Measurements from ENCODE around the gene NCAM1. TPM values are rescaled to one million over a fixed set of nuclear protein-coding genes. Genes with fewer than 3 reads are reported as not detected.

Gene NCAM1
- total RNA-seq, 1 experiment from 2014 or later = 12.0 TPM

DNA sequence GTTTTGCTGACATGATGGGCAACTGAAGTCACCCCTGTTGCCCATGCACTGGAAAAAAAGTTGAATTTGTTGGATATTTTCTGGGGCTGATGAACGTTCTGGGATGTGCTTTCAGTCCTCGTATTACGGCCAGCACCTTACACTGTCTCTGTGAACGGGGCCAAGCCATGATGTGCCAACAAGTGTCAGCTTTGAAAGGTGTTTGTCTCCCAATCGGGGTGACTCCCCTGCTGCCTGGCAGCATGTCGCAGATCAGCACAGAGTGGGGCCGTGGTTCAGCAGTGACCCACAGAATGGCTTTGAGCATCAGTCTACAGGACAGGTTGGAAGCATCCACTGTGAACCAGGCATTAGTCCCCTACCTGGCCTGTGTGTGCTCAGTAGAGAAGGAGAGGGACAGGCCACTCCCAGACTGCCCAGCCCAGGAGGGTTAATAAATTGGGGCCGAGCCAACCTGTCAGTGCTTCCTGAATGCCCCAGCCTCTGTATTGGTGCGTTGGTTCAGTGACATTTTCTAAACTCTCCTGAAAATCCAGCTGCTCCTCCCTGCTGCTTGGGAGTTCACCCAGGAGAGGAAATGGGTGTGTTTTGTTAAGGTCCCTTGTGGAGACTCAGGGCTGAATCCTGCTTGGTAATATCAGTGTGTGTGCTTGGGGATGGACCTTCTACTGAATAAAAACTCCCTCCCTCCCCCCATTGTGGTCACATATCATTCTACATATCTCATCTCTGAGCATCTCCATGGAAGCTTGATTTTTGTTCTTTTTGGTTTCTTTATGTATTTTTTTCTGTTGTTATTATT, 302.4 kb downstream of the NCAM1 start:
- H3K27ac ChIP-seq (ENCODE audit: low read depth, low read length, poor library complexity, severe bottlenecking) = no peak overlapping the region
- no peaks in the 10 kb centered on the region for H3K27me3 ChIP-seq (replicated peaks; ENCODE audit: insufficient read depth, low read depth, low read length, poor library complexity)
- H3K4me1 ChIP-seq (ENCODE audit: insufficient read depth, low read length, poor library complexity, severe bottlenecking) = no peaks in the 10 kb centered on the region
- ChIA-PET CTCF (interaction anchor here (1.1 kb wide), 1 partner anchor 9 kb away, joined by 3 read pairs; no protein-coding TSS in a partner anchor), POLR2A (ENCODE audit: low non-redundant PET) (no interaction called here)
- no peak for TF ChIP-seq EZH2 (IDR thresholded peaks at IDR 0.05; ENCODE audit: borderline replicate concordance, low read depth, low read length, poor library complexity, severe bottlenecking)
- TF ChIP-seq, protein P1, sequence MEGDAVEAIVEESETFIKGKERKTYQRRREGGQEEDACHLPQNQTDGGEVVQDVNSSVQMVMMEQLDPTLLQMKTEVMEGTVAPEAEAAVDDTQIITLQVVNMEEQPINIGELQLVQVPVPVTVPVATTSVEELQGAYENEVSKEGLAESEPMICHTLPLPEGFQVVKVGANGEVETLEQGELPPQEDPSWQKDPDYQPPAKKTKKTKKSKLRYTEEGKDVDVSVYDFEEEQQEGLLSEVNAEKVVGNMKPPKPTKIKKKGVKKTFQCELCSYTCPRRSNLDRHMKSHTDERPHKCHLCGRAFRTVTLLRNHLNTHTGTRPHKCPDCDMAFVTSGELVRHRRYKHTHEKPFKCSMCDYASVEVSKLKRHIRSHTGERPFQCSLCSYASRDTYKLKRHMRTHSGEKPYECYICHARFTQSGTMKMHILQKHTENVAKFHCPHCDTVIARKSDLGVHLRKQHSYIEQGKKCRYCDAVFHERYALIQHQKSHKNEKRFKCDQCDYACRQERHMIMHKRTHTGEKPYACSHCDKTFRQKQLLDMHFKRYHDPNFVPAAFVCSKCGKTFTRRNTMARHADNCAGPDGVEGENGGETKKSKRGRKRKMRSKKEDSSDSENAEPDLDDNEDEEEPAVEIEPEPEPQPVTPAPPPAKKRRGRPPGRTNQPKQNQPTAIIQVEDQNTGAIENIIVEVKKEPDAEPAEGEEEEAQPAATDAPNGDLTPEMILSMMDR (conservative IDR thresholded peaks at IDR 0.05; ENCODE audit: low read depth, low read length) = no peak
- no peaks in the 10 kb centered on the region for H3K9me3 ChIP-seq (ENCODE audit: low read depth, low read length, poor library complexity, severe bottlenecking)
- intact Hi-C loops (cut with micrococcal nuclease; ENCODE audit: unreplicated experiment) = no loop called here
- no peaks in the 10 kb centered on the region for H3K36me3 ChIP-seq (ENCODE audit: insufficient read depth, low read length, poor library complexity, severe bottlenecking)
- H3K4me3 ChIP-seq (ENCODE audit: low read depth, low read length, poor library complexity, severe bottlenecking) = no peak overlapping the region
- DNase-seq (ENCODE audit: low spot score) = no peak
- BruUV-seq (replicated peaks) = no TSS peak

DNA sequence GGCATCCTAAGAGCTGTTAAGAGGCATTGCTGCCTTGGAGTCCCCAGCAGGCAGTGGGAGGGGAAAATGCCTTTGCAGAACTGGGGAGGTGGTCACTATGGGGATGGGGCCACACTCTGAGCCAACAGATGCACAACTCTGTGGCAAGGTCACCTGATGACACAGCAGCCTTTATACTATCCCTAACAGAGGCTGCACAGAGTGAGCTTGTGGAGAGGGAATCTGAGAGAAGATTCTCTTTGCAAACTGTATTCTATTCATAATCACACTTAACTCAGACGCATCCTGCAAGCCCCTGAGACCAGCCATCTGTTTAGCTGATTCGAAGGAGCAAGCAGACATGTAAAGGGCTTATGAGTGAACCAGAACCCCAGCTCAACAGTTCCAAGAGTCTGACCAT, 304.1 kb downstream of the NCAM1 start:
- intact Hi-C loops (cut with micrococcal nuclease; ENCODE audit: unreplicated experiment) = no loop called here
- no peaks in the 10 kb centered on the region for H3K27me3 ChIP-seq (replicated peaks; ENCODE audit: insufficient read depth, low read depth, low read length, poor library complexity)
- no peaks in the 10 kb centered on the region for H3K4me1 ChIP-seq (ENCODE audit: insufficient read depth, low read length, poor library complexity, severe bottlenecking)
- ChIA-PET POLR2A (ENCODE audit: low non-redundant PET) (no interaction called here), CTCF (no interaction called here)
- no peaks in the 10 kb centered on the region for H3K9me3 ChIP-seq (ENCODE audit: low read depth, low read length, poor library complexity, severe bottlenecking)
- H3K4me3 ChIP-seq (ENCODE audit: low read depth, low read length, poor library complexity, severe bottlenecking) = no peak overlapping the region
- TF ChIP-seq EZH2 (IDR thresholded peaks at IDR 0.05; ENCODE audit: borderline replicate concordance, low read depth, low read length, poor library complexity, severe bottlenecking) = no peak
- TF ChIP-seq, protein P1 (conservative IDR thresholded peaks at IDR 0.05; ENCODE audit: low read depth, low read length) = no peak
- H3K36me3 ChIP-seq (ENCODE audit: insufficient read depth, low read length, poor library complexity, severe bottlenecking) = no peaks in the 10 kb centered on the region
- no TSS peak for BruUV-seq (replicated peaks)
- no peak overlapping the region for H3K27ac ChIP-seq (ENCODE audit: low read depth, low read length, poor library complexity, severe bottlenecking)
- no peak for DNase-seq (ENCODE audit: low spot score)

DNA sequence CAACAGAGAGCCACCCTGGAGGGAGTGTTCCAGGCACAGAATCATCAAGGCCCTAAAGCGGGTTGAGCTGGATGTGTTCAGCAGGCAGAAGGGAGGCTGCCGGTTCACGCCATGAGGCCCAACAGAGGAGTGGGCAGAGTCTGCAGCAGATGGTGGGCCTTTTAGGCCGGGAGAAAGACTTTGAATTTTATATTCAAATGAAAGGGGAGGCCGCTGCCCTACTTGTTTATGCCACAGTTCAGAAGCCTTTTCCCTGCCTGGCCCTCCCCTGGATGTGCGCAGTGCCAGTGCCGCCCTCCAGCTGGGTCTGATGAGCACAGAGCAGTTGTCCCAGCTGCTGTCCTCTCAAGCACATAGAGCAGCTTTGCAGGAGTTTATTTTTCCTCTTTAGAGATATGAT, 306.3 kb downstream of the NCAM1 start:
- POLR2A ChIA-PET (ENCODE audit: low non-redundant PET) = no interaction called here

More for the DNA sequence above, 306.3 kb downstream of the NCAM1 start:
- no peaks in the 10 kb centered on the region for H3K36me3 ChIP-seq (ENCODE audit: insufficient read depth, low read length, poor library complexity, severe bottlenecking)
- H3K27ac ChIP-seq (ENCODE audit: low read depth, low read length, poor library complexity, severe bottlenecking) = no peak overlapping the region
- H3K27me3 ChIP-seq (replicated peaks; ENCODE audit: insufficient read depth, low read depth, low read length, poor library complexity) = no peaks in the 10 kb centered on the region
- H3K4me3 ChIP-seq (ENCODE audit: low read depth, low read length, poor library complexity, severe bottlenecking) = no peak overlapping the region
- BruUV-seq (replicated peaks) = no TSS peak
- no peak for DNase-seq (ENCODE audit: low spot score)
- no peaks in the 10 kb centered on the region for H3K4me1 ChIP-seq (ENCODE audit: insufficient read depth, low read length, poor library complexity, severe bottlenecking)
- no peaks in the 10 kb centered on the region for H3K9me3 ChIP-seq (ENCODE audit: low read depth, low read length, poor library complexity, severe bottlenecking)
- CTCF ChIA-PET = no interaction called here
- TF ChIP-seq, protein P1 (conservative IDR thresholded peaks at IDR 0.05; ENCODE audit: low read depth, low read length) = no peak
- no peak for TF ChIP-seq EZH2 (IDR thresholded peaks at IDR 0.05; ENCODE audit: borderline replicate concordance, low read depth, low read length, poor library complexity, severe bottlenecking)
- intact Hi-C loops (cut with micrococcal nuclease; ENCODE audit: unreplicated experiment) = no loop called here
